HAP-1 (cell line): ENCODE results near the gene CINP.

ENCODE experiments used
- DNase-seq, 2 experiments: peaks; one replicate each; pipeline ENCODE4 v3.0.0-alpha.2; 2016 to 2020; ENCODE audit warnings: low spot score in 2 of 2
- H3K27me3 ChIP-seq: fragments of 250-450 bp; sonication (Bioruptor Pico); 2 replicates; pipeline ENCODE4 v1.5.1; 2020; ENCODE audit warnings: low read depth, mild to moderate bottlenecking, moderate library complexity
- H3K36me3 ChIP-seq: fragments of 250-450 bp; sonication (Bioruptor Pico); replicated peaks from 2 replicates; pipeline ENCODE4 v1.5.1; 2020; ENCODE audit warnings: mild to moderate bottlenecking
- H3K4me1 ChIP-seq: fragments of 250-450 bp; sonication (Bioruptor Pico); 2 replicates; pipeline ENCODE4 v1.5.1; 2020; ENCODE audit warnings: mild to moderate bottlenecking
- H3K4me3 ChIP-seq: fragments of 250-450 bp; sonication (Bioruptor Pico); 2 replicates; pipeline ENCODE4 v1.5.1; 2020; ENCODE audit warnings: mild to moderate bottlenecking, moderate library complexity
- H3K9me3 ChIP-seq: fragments of 250-450 bp; sonication (Bioruptor Pico); 2 replicates; pipeline ENCODE4 v1.5.1; 2020; ENCODE audit warnings: mild to moderate bottlenecking, moderate library complexity
- in situ Hi-C: fragments of 300-500 bp; cut with MboI; formaldehyde crosslinking; loops from 3 replicates; pipeline ENCODE4 v1.14.3; 2020; ENCODE audit warnings: low sequenced_read_pairs, inconsistent platforms, mixed read lengths

CINP gene

DNA sequence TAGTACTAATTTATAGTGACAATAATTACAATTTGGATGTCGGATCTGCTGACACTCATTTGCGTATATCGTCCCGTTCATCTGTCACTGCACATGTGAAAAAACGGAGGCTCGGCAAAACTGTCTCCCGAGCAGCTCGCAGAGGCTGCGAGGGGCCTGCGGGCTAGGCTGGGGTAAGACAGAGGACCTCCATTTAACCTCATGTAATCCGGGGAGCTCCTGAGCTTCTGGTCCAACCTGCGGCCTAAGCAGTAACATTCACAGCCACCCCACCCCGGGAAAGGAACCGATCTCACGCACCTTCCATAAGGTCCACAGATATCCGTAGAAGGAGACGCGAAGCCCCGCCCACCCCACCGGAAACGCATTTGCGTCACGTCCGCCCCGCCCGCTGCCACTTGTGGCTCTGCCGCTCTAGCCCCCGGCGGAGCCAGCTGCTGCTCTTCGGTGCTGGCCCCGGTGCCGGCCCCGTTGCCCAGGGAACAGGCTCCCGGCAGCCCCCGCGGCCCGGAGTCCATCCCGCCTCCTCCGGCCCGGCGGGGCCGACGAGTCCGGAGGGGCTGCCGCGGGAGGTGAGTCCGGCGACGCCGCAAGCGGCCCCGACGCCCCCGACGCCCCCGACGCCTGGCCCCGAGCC is at the start of gene CINP, which contains the start of gene TECPR2:
Gene CINP (minus strand): TSS at position 346 of the 637 bp plus-strand sequence. CDS start 39 bp downstream, at position 307.
Gene TECPR2 (plus strand): TSS at position 397 of the 637 bp plus-strand sequence. CDS start 13,781 bp downstream, outside the sequence.
- DNase-seq = peak; percentile 95 to 99
- no peaks in the 10 kb centered on the region for H3K9me3 ChIP-seq
- H3K27me3 ChIP-seq = no peaks in the 10 kb centered on the region
- H3K36me3 ChIP-seq = peaks cover 6% of the 10 kb centered on the region
- peaks cover 14% of the 10 kb centered on the region for H3K4me1 ChIP-seq
- in situ Hi-C loops = no loop called here
- peak within 1 kb of the TSS; percentile 88 for H3K4me3 ChIP-seq

DNA sequence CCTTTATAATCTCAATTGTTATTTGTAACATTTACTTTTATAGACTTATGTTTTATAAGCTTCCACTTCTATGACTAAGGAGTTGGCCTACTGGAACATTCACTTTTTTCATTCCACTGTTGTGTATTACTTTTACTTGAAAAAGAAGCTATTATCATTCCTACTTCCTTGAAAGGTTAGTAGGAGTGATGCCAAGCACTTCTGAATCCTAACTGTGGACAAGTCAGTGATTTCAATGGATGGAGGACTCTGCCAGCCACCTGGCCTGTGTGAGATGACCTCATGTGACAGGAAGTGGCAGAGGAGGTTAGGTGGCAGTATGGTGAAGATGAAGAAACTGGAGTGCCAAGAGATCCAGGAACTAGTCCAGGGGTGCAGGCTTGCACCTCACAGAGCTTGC is 46.0 kb upstream of the CINP start:
- Histone ChIP-seq H3K4me1 (no peaks in the 10 kb centered on the region), H3K27me3 (no peaks in the 10 kb centered on the region), H3K36me3 (no peaks in the 10 kb centered on the region; the same call in 1 of the 2 replicates), H3K4me3 (no peak overlapping the region), H3K9me3 (no peaks in the 10 kb centered on the region)
- DNase-seq = no peak
- in situ Hi-C loops = no loop called here

DNA sequence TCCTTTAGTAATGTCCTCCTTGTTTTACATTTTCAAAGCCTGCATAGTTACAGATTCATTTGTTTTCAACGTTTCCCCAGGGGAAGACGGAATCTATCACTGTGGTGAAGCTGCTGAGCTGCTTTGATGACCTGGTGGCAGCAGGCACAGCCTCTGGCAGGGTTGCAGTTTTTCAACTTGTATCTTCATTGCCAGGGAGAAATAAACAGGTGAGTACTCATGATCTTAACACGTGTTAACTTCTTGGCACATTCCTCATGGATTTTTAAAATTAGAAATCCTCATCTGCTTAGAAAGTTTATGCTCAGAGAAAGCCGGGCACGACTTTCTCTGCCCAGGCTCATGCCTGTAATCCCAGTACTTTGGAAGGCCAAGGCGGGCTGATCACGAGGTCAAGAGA is 44.6 kb upstream of the CINP start:
- Histone ChIP-seq H3K4me1 (no peaks in the 10 kb centered on the region), H3K9me3 (no peaks in the 10 kb centered on the region; the same call in 1 of the 2 replicates), H3K4me3 (no peak overlapping the region), H3K27me3 (no peaks in the 10 kb centered on the region), H3K36me3 (no peaks in the 10 kb centered on the region; the same call in 1 of the 2 replicates)
- in situ Hi-C loops = no loop called here
- no peak for DNase-seq

DNA sequence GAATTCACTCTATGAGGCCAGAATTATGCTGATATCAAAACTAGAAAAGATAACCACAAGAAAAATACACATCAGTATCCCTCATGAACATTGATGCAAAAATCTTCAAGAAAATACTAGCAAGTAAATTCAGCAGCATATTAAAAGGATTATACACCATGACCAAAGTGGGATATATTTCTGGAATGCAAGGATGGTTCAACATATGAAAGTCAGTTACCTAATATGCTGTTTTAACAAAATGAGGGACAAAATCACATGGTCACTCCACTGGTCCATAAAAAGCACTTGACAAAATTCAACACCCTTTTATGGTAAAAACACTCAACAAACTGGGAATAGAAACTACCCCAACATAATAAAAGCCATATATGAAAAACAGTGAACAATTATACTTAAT is 40.3 kb upstream of the CINP start:
- Histone ChIP-seq H3K4me3 (no peak overlapping the region), H3K4me1 (no peaks in the 10 kb centered on the region), H3K36me3 (no peaks in the 10 kb centered on the region; the same call in 1 of the 2 replicates), H3K27me3 (no peaks in the 10 kb centered on the region), H3K9me3 (peaks cover 3% of the 10 kb centered on the region)
- in situ Hi-C loops = no loop called here
- DNase-seq = no peak

DNA sequence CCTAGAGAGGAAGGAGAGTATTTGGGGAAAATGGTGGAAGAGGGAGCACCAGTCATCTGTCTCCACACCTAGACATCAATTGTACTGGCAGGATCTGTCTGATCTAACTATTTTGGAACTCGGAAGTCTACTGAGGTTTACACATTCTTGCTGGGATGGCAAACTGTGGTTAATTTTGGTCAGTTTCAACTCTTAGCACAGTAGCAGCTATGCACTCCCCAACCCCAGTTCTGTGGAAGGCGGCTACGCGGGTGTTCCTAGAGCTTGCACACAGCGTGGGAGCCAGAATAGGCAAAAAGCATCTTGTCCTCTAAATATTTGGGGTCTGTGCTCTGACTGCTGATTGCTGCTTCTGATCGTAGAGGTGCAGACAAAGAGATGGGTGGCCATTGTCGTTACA is 33.8 kb upstream of the CINP start:
- Histone ChIP-seq H3K4me3 (no peak overlapping the region), H3K27me3 (no peaks in the 10 kb centered on the region), H3K4me1 (no peaks in the 10 kb centered on the region), H3K9me3 (peaks cover 6% of the 10 kb centered on the region; the same call in 1 of the 2 replicates), H3K36me3 (no peaks in the 10 kb centered on the region)
- in situ Hi-C loops = no loop called here
- DNase-seq = no peak

DNA sequence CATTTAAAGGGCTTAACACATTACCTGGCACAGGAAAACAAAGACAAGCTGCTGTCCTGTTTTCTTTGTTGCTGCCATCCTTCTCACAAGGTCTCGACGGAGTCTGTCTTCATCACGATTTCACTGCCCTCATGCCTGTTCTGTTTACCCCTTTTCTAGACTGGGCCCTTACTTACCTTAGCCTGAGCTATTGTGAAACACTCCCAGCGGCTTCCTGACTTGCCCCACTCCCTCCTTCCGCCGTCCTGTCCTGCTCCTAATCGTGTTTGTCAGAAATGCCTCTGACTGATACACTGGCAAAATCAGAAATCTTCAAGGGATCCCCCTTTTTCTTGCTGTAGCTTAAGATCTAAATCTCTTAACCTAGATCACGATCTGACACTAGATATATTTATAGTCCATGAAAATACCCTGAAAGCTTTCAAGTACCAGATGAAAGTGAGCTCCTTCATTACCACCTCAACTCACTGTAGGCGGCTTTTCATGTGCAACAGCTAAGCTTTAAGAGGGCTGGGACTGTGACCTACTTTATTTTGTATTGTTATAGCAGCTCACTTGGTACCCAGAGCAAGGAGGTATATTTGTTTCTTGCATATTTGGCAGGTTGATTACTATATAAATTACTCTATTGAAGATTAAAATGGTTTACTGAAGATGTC is 32.2 kb upstream of the CINP start:
- no peak overlapping the region for H3K4me3 ChIP-seq
- in situ Hi-C loops = no loop called here
- H3K4me1 ChIP-seq = peaks cover 5% of the 10 kb centered on the region
- H3K27me3 ChIP-seq = no peaks in the 10 kb centered on the region
- no peaks in the 10 kb centered on the region for H3K36me3 ChIP-seq
- H3K9me3 ChIP-seq = peaks cover 6% of the 10 kb centered on the region; the same call in 1 of the 2 replicates
- DNase-seq = no peak

DNA sequence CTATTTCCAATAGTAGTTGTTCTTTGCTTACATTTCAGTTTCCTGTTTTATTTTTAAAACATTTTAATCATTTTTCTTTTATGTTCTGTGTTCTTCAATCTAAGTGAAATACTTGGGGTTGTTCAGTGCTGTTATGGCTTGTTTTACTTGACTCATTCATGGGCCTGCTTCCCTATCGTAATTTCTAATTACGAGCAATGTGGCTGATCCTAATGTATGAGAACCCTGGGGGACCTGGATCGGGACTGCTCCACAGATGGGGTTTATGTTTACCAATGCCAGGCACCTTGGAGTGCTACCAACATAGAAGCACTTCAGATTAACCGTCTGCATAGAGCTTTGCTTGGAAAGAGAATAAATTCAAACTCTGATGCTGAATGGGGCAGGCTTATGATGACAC is 29.8 kb upstream of the CINP start:
- 0 out of 2 replicates have a peak, but pooled peaks cover 3% of the 10 kb centered on the region for H3K9me3 ChIP-seq
- in situ Hi-C loops = no loop called here
- H3K36me3 ChIP-seq = no peaks in the 10 kb centered on the region
- no peak overlapping the region for H3K4me3 ChIP-seq
- H3K4me1 ChIP-seq = peaks cover 13% of the 10 kb centered on the region
- no peak for DNase-seq
- no peaks in the 10 kb centered on the region for H3K27me3 ChIP-seq

DNA sequence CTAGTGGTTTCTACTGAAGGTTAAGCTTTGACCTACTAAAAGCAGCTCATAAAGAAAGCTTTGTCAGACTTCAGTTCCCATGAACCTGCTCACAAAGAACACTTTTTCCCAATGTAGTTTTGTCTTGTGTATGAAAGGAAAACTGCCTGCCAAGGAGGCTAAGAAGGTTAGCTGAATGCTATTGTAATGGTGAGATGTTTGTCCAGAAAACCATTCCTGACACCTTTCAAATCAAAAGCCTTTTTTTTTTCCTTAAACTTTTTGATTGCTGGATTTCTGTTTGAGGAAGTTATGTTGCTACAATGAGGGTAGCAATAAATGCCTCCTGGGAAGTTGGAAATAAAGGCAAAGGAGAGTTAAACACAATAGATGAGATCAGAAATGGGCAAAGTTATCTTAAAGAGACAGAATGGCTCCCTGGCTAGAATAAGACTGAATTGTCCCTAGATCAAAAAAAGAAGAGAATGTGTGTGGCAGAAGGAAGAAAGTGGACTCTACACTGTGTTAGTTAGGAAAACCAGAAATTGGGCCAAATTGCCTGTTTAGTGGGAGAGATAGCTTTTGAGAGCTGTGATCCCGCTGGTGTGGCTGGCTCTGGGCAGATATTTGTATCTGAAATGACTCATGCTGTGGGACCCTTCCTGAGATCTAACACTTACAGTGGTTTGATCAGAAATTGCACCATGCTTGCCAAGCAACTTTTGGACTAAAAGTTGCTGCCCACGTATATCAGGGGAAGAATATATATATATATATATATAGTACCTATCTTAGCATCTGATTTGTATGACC is 27.6 kb upstream of the CINP start:
- peak; percentile 31 to 82 for DNase-seq

DNA sequence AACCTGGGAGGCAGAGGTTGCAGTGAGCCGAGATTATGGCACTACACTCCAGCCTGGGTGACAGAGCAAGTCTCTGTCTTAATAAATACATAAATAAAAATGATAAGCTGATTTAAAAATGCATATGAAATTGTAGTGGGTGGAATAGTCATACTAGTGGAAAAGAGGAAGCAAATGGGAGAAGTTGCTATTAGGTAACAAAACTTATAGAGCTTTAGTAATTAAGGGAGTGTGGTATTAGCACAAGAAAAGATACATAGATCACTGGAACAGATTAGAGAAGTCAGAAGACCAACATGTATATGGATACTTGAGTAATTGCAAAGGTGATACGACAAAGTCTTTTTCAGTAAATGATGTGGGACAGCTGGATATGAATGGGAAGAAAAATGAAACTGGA is 26.6 kb upstream of the CINP start:
- peaks cover 13% of the 10 kb centered on the region for H3K4me1 ChIP-seq
- no peaks in the 10 kb centered on the region for H3K27me3 ChIP-seq
- in situ Hi-C loops = no loop called here
- no peaks in the 10 kb centered on the region for H3K36me3 ChIP-seq
- DNase-seq = peak in 1 of 2 experiments; percentile 47
- H3K4me3 ChIP-seq = no peak overlapping the region
- no peaks in the 10 kb centered on the region for H3K9me3 ChIP-seq

More for the DNA sequence above, 27.6 kb upstream of the CINP start:
- H3K4me3 ChIP-seq = no peak overlapping the region
- H3K36me3 ChIP-seq = no peaks in the 10 kb centered on the region
- in situ Hi-C loops = no loop called here
- H3K4me1 ChIP-seq = peaks cover 13% of the 10 kb centered on the region
- H3K27me3 ChIP-seq = no peaks in the 10 kb centered on the region
- no peaks in the 10 kb centered on the region for H3K9me3 ChIP-seq

DNA sequence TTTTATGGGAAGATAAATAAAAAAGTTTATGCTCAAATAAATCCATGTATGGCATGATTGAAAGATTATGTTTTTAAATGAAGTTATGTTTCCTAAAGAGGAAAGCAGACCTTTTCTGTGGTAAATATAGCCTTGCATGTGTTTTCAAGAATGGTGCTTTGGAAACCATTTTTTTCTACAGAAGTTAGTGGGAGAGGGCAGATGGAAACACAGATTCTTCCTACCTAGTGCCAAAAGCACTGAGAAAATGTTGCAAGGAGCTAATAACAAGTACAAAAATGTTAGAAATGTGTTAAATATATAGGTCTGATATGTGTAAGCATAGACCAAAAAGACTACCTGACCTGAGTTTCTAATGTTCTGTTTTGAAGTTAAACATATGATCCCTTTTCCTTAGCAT is 24.4 kb upstream of the CINP start:
- H3K27me3 ChIP-seq = no peaks in the 10 kb centered on the region
- H3K4me3 ChIP-seq = no peak overlapping the region
- in situ Hi-C loops = no loop called here
- DNase-seq = no peak
- peaks cover 13% of the 10 kb centered on the region for H3K4me1 ChIP-seq
- H3K36me3 ChIP-seq = no peaks in the 10 kb centered on the region
- H3K9me3 ChIP-seq = no peaks in the 10 kb centered on the region

DNA sequence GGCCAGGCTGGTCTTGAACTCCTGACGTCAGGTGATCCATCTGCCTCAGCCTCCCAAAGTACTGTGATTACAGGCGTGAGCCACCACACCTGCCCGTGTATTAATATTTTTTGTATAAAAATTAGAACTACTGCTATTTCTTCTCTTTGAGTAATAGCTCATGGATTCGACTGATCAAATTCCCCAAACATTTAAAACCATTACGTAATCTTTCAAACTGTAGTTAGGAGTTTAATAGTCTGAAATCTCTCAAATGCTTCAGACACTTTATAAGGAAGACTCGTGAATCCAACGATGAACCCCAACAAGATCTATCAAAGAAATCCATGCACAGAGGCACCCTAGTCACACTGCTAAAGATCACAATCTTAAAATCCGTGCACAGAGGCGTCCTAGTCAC is 16.1 kb upstream of the CINP start:
- Histone ChIP-seq H3K36me3 (peaks cover 3% of the 10 kb centered on the region; the same call in 1 of the 2 replicates), H3K4me3 (no peak overlapping the region), H3K27me3 (no peaks in the 10 kb centered on the region), H3K4me1 (no peaks in the 10 kb centered on the region), H3K9me3 (no peaks in the 10 kb centered on the region)
- DNase-seq = no peak
- in situ Hi-C loops = no loop called here

DNA sequence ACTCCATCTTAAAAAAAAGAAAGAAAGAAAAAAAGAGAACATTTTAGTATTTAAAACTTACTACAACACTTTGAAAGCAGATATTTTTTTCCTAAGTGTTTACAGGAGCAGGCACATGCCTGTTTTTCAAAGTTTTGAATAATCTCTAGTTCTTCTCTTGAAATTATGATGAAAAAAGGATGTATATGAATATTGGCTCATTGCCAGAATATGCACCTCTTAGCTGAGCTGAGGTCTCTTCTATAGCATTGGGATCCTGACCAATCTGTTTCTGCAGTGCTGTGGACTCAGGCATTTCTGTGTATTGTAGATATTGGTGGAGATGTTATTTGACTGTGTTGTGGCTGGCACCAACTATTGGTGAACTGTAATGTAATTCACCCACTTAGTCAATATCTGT is 15.0 kb upstream of the CINP start:
- no peak for DNase-seq
- H3K4me3 ChIP-seq = no peak overlapping the region
- in situ Hi-C loops = no loop called here

DNA sequence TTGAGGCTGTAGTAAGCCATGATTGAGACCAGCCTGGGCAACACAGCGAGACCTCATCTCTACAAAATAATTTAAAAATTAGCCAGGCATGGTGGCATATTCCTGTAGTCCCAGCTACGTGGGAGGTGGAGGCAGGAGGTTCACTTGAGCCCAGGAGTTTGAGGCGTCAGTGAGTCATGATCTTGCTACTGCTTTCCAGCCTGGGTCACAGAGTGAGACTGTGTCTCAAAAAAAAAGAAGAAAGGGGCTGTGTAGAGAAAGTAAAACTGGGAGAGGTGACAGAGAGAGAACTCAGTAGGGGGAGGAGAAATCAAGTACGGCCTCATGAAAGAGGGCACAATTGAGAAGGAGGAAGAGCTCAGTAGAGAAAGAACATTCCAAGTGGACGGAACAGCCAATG is 12.4 kb upstream of the CINP start:
- no peaks in the 10 kb centered on the region; the same call in 1 of the 2 replicates for H3K4me1 ChIP-seq
- in situ Hi-C loops = no loop called here
- no peaks in the 10 kb centered on the region for H3K9me3 ChIP-seq
- H3K4me3 ChIP-seq = no peak overlapping the region
- peaks cover 3% of the 10 kb centered on the region; the same call in 1 of the 2 replicates for H3K36me3 ChIP-seq
- no peak for DNase-seq
- no peaks in the 10 kb centered on the region for H3K27me3 ChIP-seq

More for the DNA sequence above, 15.0 kb upstream of the CINP start:
- Histone ChIP-seq H3K9me3 (no peaks in the 10 kb centered on the region), H3K4me1 (no peaks in the 10 kb centered on the region; the same call in 1 of the 2 replicates), H3K27me3 (no peaks in the 10 kb centered on the region), H3K36me3 (peaks cover 3% of the 10 kb centered on the region; the same call in 1 of the 2 replicates)
